HepG2 (cell line): ENCODE results near the gene GPN1. TPM values are rescaled to one million over a fixed set of nuclear protein-coding genes. Genes with fewer than 3 reads are reported as not detected.

Source experiments
- ADNP ChIP-seq: sonication (generic); formaldehyde crosslinking; IDR thresholded peaks from 2 replicates; pipeline ENCODE4 v1.4.0; 2020; ENCODE audit warnings: missing genetic modification reagents
- AKAP8 ChIP-seq: sonication (generic); formaldehyde crosslinking; IDR thresholded peaks from 2 replicates; pipeline ENCODE4 v1.5.1; 2020; ENCODE audit warnings: mild to moderate bottlenecking, missing genetic modification reagents
- ELF3 ChIP-seq: IDR thresholded peaks from 2 replicates; pipeline ENCODE4 v1.6.1; 2016; ENCODE audit warnings: missing genetic modification reagents, missing compliant biosample characterization
- IKZF4 ChIP-seq: sonication (generic); formaldehyde crosslinking; IDR thresholded peaks from 2 replicates; pipeline ENCODE4 v1.5.1; 2020; ENCODE audit warnings: borderline replicate concordance, mild to moderate bottlenecking, low read depth, missing genetic modification reagents; ENCODE audit errors: not compliant biosample characterization
- POLR2AphosphoS5 ChIP-seq: IDR thresholded peaks from 2 replicates; pipeline ENCODE4 v1.6.1; 2012; ENCODE audit warnings: low read depth, low read length
- PRMT3 ChIP-seq: sonication (generic); formaldehyde crosslinking; IDR thresholded peaks from 2 replicates; pipeline ENCODE4 v1.8.1; 2022; ENCODE audit warnings: low read depth, mild to moderate bottlenecking, moderate library complexity, missing genetic modification reagents, borderline replicate concordance
- SETDB1 ChIP-seq: sonication (generic); formaldehyde crosslinking; IDR thresholded peaks from 2 replicates; pipeline ENCODE4 v1.5.1; 2020; ENCODE audit warnings: missing genetic modification reagents, mild to moderate bottlenecking, borderline replicate concordance
- TMF1 ChIP-seq: sonication (generic); formaldehyde crosslinking; IDR thresholded peaks from 2 replicates; pipeline ENCODE4 v1.8.1; 2022; ENCODE audit warnings: low read depth, missing genetic modification reagents
- ZBTB7B ChIP-seq: sonication (generic); formaldehyde crosslinking; IDR thresholded peaks from 2 replicates; pipeline ENCODE4 v1.4.0; 2020; ENCODE audit warnings: missing genetic modification reagents
- ZFP82 ChIP-seq: sonication (generic); formaldehyde crosslinking; IDR thresholded peaks from 2 replicates; pipeline ENCODE4 v1.5.1; 2020; ENCODE audit warnings: mild to moderate bottlenecking, missing genetic modification reagents, borderline replicate concordance
- ZNF207 ChIP-seq: fragments of 450-650 bp; IDR thresholded peaks from 2 replicates; pipeline ENCODE4 v1.6.1; 2016; ENCODE audit warnings: antibody characterized with exemption, borderline replicate concordance
- ZNF451 ChIP-seq: sonication (generic); formaldehyde crosslinking; IDR thresholded peaks from 2 replicates; pipeline ENCODE4 v1.5.0; 2020; ENCODE audit warnings: mild to moderate bottlenecking, missing genetic modification reagents
- ZNF614 ChIP-seq: IDR thresholded peaks from 2 replicates; pipeline ENCODE4 v1.6.1; 2018; ENCODE audit warnings: missing biosample characterization, missing genetic modification reagents, inconsistent platforms, borderline replicate concordance
- ZNF790 ChIP-seq: sonication (generic); formaldehyde crosslinking; IDR thresholded peaks from 2 replicates; pipeline ENCODE4 v1.8.0; 2022; ENCODE audit warnings: missing genetic modification reagents, mild to moderate bottlenecking, borderline replicate concordance
- ZSCAN22 ChIP-seq: sonication (generic); formaldehyde crosslinking; IDR thresholded peaks from 2 replicates; pipeline ENCODE4 v1.4.0; 2020; ENCODE audit warnings: mild to moderate bottlenecking, missing genetic modification reagents
- polyA plus RNA-seq, 8 experiments: library from polyadenylated mRNA; depleted of rRNA in 3 of 8; stranded (reverse) in 7 of 8; unstranded in 1 of 8; fragments of >200 nt; fragmentation: Illumina TruSeq in 4 of 8; extraction: Trizol in 4 of 8; gene quantifications; 2 replicates each; pipeline versions ENCODE4 v1.2.1 to v1.2.3, GENCODE V29; 2011 to 2016; ENCODE audit warnings: low read depth in 4 of 8, missing spikeins in 1 of 8, mixed read lengths in 1 of 8; ENCODE audit not compliant: insufficient read depth in 1 of 8
- total RNA-seq, 5 experiments: library from RNA; depleted of rRNA; stranded (reverse); fragments of >200 nt; fragmentation: Illumina TruSeq; extraction: Trizol; gene quantifications; 2 replicates each; pipeline ENCODE4 v1.2.3, GENCODE V29; 2016; ENCODE audit warnings: low read depth in 1 of 5
- TF ChIP-seq, protein P1 (sequence below), 2 experiments: fragments of 450-650 bp in 1 of 2; sonication (generic) in 1 of 2; formaldehyde crosslinking; IDR thresholded peaks; 2 replicates each; pipeline versions ENCODE4 v1.5.0 to v1.8.0; 2020 to 2022; ENCODE audit warnings: mild to moderate bottlenecking in 1 of 2, missing genetic modification reagents in 1 of 2
- TF ChIP-seq, protein P2 (sequence below): sonication (generic); formaldehyde crosslinking; IDR thresholded peaks from 2 replicates; pipeline ENCODE4 v1.5.1; 2020; ENCODE audit warnings: missing genetic modification reagents, mild to moderate bottlenecking, borderline replicate concordance
- TF ChIP-seq, protein P3 (sequence below): sonication (generic); formaldehyde crosslinking; IDR thresholded peaks from 2 replicates; pipeline ENCODE4 v1.4.0; 2020; ENCODE audit warnings: missing genetic modification reagents
- TF ChIP-seq, protein P4 (sequence below): sonication (generic); formaldehyde crosslinking; IDR thresholded peaks from 2 replicates; pipeline ENCODE4 v1.4.0; 2020; ENCODE audit warnings: missing genetic modification reagents, borderline replicate concordance
- TF ChIP-seq, protein P5 (sequence below): IDR thresholded peaks from 2 replicates; pipeline ENCODE4 v1.6.1; 2018; ENCODE audit warnings: missing genetic modification reagents, mild to moderate bottlenecking, missing compliant biosample characterization

GPN1 gene
- total and polyA plus RNA-seq, 2 of the 13 experiments (the other 11 are each of a cell fraction or from before 2014, with no cell fraction given), result 54.5 to 62.7 TPM

DNA sequence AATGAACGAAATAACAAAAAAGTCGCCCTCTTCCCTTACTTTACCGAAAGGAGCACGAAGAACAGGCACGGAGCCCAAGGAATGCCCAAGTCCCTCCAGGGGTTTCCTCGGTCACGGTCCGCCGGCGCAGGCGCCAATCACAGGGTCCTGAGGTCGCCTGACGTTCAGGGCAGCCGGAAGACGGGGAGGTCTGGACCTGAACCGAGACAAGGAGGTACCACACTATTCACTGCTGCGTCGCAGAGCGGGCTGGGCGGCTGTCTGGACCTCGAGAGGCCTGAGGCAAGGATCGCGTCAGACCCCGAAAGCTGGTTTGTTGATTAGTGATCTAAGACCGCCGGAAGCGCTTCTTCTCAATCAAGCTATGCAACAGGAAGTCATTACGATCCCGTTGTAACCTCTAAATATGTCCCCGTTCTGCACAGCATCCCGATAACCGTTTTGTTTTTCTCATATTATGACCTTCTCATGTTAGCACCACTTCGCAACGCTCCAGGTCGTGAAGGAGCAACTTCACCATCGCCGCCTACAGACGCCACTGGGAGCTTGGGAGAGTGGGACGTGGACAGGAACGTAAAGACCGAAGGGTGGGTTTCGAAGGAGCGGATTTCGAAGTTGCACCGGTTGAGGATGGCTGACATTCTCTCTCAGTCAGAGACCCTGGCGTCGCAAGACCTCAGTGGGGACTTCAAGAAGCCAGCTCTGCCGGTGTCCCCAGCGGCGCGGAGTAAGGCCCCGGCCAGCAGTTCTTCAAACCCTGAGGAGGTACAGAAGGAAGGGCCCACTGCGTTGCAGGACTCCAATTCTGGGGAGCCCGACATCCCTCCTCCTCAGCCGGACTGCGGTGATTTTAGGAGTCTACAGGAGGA is 34.7 kb downstream of the GPN1 start, which contains the start of the genes SLC4A1AP and SUPT7L (continued):
- peak; percentile 57 for TF ChIP-seq IKZF4
- TF ChIP-seq ZNF207, result no peak
- TF ChIP-seq, protein P1, sequence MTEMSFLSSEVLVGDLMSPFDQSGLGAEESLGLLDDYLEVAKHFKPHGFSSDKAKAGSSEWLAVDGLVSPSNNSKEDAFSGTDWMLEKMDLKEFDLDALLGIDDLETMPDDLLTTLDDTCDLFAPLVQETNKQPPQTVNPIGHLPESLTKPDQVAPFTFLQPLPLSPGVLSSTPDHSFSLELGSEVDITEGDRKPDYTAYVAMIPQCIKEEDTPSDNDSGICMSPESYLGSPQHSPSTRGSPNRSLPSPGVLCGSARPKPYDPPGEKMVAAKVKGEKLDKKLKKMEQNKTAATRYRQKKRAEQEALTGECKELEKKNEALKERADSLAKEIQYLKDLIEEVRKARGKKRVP (CRISPR knock-in tag; IDR thresholded peaks at IDR 0.05), result peak in 1 of 2 experiments; percentile 87; a peak in 2 of 4 replicates
- TF ChIP-seq ZNF451, result no peak; the same call in 1 of the 2 replicates
- peak; percentile 64; the same call in 1 of the 2 replicates for TF ChIP-seq ZSCAN22
- TF ChIP-seq ELF3, result peak; percentile 79
- no peak for TF ChIP-seq SETDB1
- TF ChIP-seq ZNF614, result peak; percentile 95; the same call in 1 of the 2 replicates
- TF ChIP-seq, protein P2, sequence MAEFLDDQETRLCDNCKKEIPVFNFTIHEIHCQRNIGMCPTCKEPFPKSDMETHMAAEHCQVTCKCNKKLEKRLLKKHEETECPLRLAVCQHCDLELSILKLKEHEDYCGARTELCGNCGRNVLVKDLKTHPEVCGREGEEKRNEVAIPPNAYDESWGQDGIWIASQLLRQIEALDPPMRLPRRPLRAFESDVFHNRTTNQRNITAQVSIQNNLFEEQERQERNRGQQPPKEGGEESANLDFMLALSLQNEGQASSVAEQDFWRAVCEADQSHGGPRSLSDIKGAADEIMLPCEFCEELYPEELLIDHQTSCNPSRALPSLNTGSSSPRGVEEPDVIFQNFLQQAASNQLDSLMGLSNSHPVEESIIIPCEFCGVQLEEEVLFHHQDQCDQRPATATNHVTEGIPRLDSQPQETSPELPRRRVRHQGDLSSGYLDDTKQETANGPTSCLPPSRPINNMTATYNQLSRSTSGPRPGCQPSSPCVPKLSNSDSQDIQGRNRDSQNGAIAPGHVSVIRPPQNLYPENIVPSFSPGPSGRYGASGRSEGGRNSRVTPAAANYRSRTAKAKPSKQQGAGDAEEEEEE, result no peak
- TF ChIP-seq, protein P3, sequence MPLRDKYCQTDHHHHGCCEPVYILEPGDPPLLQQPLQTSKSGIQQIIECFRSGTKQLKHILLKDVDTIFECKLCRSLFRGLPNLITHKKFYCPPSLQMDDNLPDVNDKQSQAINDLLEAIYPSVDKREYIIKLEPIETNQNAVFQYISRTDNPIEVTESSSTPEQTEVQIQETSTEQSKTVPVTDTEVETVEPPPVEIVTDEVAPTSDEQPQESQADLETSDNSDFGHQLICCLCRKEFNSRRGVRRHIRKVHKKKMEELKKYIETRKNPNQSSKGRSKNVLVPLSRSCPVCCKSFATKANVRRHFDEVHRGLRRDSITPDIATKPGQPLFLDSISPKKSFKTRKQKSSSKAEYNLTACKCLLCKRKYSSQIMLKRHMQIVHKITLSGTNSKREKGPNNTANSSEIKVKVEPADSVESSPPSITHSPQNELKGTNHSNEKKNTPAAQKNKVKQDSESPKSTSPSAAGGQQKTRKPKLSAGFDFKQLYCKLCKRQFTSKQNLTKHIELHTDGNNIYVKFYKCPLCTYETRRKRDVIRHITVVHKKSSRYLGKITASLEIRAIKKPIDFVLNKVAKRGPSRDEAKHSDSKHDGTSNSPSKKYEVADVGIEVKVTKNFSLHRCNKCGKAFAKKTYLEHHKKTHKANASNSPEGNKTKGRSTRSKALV (CRISPR knock-in tag), result peak; percentile 93
- TF ChIP-seq ZBTB7B (CRISPR knock-in tag), result peak; percentile 86; the same call in 1 of the 2 replicates
- no peak for TF ChIP-seq ADNP (CRISPR knock-in tag)
- no peak for TF ChIP-seq AKAP8 (CRISPR knock-in tag)
- 0 out of 2 replicates have a peak, but pooled peaks have one; percentile 52 for TF ChIP-seq ZNF790 (CRISPR knock-in tag)
- peak; percentile 18; the same call in 1 of the 2 replicates for TF ChIP-seq PRMT3 (CRISPR knock-in tag)
- TF ChIP-seq, protein P4, sequence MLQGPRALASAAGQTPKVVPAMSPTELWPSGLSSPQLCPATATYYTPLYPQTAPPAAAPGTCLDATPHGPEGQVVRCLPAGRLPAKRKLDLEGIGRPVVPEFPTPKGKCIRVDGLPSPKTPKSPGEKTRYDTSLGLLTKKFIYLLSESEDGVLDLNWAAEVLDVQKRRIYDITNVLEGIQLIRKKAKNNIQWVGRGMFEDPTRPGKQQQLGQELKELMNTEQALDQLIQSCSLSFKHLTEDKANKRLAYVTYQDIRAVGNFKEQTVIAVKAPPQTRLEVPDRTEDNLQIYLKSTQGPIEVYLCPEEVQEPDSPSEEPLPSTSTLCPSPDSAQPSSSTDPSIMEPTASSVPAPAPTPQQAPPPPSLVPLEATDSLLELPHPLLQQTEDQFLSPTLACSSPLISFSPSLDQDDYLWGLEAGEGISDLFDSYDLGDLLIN (CRISPR knock-in tag), result peak; percentile 75; the same call in 1 of the 2 replicates
- peak; percentile 47; the same call in 1 of the 2 replicates for TF ChIP-seq TMF1 (CRISPR knock-in tag)
- TF ChIP-seq ZFP82 (CRISPR knock-in tag), result peak; percentile 74; the same call in 1 of the 2 replicates
- TF ChIP-seq, protein P5, sequence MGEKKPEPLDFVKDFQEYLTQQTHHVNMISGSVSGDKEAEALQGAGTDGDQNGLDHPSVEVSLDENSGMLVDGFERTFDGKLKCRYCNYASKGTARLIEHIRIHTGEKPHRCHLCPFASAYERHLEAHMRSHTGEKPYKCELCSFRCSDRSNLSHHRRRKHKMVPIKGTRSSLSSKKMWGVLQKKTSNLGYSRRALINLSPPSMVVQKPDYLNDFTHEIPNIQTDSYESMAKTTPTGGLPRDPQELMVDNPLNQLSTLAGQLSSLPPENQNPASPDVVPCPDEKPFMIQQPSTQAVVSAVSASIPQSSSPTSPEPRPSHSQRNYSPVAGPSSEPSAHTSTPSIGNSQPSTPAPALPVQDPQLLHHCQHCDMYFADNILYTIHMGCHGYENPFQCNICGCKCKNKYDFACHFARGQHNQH (CRISPR knock-in tag), result peak; percentile 93
- TF ChIP-seq POLR2AphosphoS5, result peak; percentile 87
